Germinal center (tissue), 1 donor: ENCODE results near the gene SUPT16H.
"Not testable (repeated sequence)": the region's sequence is repeated elsewhere in the genome, so short reads cannot be mapped to it uniquely, and the experiment has no call there.

Experiments used
- DNase-seq: peaks from one replicate; pipeline ENCODE4 v3.0.0; 2012; ENCODE audit warnings: mixed read lengths, low spot score

Gene SUPT16H

DNA sequence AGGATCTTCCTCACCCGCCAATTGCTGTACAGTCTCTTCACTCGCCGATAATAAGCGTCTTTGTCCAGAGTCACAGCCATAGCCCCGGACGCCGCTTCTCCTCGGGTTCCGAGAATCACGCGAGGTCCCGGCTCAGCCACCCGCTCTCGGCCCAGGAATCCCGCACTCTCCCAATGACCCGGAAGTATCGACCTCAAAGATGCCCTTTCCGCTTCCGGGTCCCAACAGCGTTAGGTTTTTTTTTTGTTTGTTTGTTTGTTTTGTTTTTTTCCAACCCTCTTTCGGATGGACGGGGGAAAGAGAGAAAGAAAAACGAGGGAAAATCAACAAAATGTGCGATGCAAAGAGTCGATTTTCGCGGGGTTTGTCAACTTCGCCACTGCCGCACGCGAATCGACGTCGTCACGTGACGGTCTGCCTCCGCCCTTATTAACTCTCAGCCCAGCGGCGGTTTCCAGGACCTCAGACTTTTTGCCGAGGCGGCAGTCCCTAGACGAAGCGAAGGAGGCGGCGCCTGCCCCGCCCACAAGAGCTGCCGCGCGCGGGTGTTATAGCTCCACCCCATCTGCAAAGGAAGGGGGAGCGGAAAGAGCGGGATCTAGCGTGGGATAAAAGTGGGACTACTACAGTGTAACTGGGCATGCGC, at the start of gene SUPT16H:
TSS of gene SUPT16H (minus strand) at position 172 of the 646 bp plus-strand sequence. CDS start at position 80, 92 bp downstream.
- DNase-seq: peak; percentile 92

- no peak for DNase-seq
Observed at GRCh38 chr14:21431126-21431525, 47.3 kb upstream of the SUPT16H start.

GRCh38 chr14:21428930-21429329, 45.1 kb upstream of the SUPT16H start:
- no peak for DNase-seq

DNA sequence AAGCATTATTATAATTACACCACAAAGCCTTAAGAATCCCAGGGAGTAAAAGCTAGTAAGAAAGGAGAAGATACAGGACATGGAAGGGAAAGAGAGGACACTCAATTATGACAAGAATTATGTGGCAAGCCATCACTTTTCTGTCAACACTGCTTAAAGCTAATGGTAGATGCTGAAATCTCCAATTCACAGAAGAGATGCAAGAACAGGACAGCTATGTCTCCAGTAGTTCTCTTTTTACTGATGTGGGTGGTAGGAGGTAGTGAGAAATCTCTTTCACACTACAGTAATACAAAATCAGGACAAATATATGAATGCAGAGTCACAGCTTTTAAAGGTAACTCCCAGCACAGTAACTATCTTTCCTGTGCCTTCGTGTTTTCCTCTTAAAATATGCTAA, 42.9 kb upstream of the SUPT16H start:
- DNase-seq: no peak

GRCh38 chr14:21419528-21419927, 35.7 kb upstream of the SUPT16H start:
- no peak for DNase-seq

DNA sequence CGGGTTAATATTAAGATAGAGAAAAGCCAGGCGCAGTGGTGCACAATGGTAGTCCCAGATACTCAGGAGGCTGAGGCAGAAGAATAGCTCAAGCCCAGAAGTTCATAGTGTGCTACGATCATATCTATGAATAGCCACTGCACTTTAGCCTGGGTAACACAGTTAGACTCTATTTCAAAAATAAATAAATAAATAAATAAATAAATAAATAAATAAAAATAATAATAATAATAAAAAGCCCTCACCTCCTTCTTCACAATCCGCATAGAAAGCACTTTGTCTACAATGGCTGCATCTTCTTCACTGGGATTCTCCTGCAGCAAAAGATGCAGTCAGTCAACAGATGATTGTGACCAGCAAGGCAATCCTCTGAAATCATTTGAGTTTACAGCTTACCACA, 31.5 kb upstream of the SUPT16H start:
- no peak for DNase-seq

DNA sequence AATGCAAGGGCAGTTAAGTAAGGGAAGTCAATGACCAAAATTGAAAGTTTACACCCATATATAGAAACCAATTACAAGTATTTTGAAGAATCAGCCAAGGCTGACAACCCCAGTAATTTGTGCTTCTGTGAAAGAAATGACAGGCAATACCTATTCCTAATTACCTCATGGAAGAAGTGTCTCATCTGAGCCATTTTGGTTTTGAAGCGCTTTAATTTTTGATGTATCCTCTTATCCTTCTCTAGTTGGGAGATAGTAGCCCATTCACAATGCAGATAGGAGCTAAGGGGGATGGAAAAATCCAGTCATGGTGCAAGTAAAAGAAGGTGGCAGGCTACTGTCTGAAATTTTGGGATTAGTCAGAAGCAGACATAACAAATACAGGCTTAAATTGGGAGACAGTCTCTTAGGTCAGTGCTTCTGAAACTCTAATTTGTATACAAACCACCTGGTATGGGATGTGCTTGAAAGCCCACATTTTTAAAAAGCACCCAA, 30.4 kb upstream of the SUPT16H start:
- DNase-seq: no peak

DNA sequence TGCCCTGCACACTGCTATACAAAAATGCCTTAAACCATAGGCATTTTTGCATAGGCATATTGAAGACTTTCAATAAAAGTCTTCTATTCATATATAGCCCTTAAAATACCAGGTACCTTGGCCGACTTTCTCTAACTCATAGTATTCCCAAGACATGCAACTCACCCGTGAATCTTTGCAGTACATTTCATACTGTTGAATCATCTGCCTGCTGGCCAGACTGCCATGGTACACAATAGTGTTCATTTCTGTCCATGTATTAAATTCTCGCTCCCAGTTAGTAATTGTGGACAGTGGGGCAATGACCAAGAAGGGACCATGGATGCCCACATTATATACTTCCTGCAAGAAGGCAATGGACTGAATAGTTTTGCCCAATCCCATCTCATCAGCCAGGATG, 24.3 kb upstream of the SUPT16H start:
- no peak for DNase-seq

- DNase-seq: no peak
Observed at GRCh38 chr14:21406213-21406612, 22.4 kb upstream of the SUPT16H start.

- DNase-seq: no peak
Observed at GRCh38 chr14:21405097-21405496, 21.3 kb upstream of the SUPT16H start.

DNA sequence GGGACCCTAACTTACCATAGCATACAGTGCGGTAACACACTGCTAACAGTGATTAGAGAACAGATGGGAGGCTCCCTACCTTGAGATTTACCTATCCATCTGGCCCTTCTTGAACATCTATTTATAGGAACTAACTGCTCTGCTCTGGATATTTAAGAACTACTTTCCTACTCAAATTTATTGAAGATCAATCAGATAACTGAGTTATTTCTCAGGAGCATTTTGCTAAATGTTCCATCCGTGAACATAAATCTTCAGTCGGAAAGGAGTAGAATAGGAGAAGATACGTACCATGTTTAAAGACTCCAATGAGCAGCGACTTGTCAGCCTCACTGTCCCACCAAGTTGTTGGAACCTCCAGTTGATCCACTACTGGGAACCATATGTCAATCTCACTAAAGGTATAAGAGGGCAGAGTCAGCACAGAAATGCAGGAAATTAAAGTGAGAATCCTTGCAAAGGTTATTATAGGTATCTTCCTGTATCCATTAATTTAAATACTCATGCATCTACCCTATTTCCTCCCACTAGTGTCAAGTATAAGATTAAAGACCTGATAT, 15.6 kb upstream of the SUPT16H start:
- no peak for DNase-seq

DNA sequence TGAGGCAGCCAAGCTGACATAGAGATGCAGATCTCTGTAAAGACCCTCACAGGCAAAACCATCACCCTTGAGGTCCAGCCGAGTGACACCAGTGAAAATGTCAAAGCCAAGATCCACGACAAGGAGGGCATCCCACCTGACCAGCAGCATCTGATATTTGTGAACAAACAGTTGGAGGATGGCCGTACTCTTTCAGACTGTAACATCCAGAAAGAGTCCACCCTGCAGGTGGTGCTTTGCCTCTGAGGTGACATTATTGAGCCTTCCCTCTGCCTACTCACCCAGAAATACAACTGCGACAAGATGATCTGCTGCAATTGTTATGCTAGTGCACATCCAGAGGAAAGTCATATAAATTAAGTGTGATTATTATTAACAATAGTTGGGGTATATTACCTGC, 15.1 kb upstream of the SUPT16H start:
- DNase-seq: no peak

- no peak for DNase-seq
Observed at GRCh38 chr14:21395450-21395849, 11.6 kb upstream of the SUPT16H start.

GRCh38 chr14:21385188-21385904, 1.5 kb upstream of the SUPT16H start:
- peak; percentile 70 for DNase-seq

- DNase-seq: peak; percentile 51
Observed at GRCh38 chr14:21384494-21384851, 654 bp upstream of the SUPT16H start.

DNA sequence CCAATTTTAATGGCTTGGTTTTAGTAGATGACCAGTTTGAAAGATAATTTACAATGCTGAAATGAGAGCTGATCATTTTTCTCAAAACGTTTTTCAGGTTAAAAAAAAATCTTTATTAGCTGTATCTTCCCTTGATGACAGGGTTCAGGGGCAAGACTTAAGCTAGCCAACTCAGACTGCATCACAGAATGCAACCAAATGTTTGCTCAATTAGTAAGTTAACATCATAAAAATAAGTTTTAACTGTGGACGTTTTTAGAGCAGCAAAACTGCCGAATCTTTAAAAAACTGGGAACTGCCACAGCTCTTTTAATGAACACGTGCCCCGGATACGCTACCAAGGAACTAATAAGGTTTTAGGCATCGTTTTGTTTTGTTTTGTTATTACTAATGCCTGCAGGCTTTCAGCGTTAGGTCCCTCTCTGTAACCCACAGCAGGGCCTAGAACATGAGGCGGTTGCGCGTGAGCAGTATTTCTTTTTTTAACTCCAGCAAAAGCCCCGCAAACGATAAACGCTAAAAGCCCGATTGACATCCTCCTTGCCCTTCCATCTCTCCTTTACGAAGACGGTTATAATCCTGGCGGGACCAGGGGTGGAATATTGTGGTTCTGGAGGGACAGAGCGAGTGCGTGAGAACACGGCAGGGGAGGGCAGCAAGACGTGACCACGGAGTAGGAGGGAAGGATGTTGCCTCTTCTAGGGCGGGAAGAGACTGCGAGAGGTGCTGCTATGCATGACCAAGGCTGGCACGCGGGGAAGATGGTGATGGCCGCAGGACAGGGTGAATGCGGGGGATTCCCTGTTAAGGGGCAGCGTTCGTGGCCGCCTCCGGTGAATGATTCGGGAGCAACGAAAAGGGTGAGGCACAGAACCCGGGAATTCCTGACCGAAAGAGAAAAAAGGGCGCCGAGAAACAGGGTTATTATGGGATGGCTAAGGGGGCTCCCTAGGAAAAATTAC, 652 bp downstream of the SUPT16H start:
- peak; percentile 33 for DNase-seq

DNA sequence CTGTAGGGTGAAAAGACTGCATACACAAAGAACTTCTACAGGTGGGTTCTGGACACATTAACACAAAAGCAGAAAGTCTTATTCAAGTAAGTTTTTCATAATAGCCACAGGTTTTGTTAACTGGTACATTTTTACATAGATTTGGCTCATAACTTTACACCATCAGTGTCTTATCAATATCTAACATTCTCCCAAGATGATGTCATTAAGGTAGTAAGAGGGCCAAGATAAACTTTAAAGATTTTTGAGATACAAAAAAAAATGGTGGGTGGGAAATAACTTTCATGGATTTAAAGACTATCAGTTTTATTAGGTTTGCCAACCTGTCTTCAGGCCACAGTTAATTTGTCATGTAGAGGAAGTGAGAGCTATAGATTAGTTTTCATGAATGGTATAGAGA, 1.7 kb downstream of the SUPT16H start:
- no peak for DNase-seq

DNA sequence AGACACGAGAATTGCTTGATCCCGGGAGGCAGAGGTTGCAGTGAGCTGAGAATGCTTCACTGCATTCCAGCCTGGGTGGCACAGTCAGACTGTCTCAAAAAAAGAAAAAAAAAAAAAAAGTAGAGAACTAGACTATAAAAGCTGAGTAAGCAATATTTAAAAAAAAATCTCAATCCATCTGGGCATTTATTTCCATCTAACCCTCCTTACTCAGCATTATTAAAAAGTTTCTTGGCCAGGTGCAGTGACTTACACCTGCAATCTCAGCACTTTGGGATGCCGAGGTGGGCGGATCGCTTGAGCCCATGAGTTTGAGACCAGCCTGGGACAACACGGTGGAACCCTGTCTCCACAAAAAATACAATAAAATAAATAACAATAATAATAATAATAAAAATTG, 4.5 kb downstream of the SUPT16H start:
- DNase-seq: no peak

DNA sequence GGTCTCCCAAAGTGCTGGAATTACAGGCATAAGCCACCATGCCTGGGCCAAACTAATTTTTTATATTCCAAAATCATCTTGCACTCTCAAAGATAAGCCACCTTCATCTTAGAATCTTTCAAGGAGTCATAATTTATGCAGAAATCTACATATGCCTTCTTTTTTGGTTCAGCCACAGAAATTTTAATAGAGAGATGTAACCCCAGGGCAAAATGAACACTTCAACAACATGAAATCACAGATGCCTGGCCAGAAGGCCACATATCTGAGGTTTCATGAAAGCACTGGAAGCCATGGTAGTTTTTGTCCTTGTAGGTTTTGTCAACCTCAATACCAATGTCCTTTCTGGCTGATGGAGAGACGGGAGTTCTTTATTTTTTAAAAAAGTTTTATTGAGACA, 9.8 kb downstream of the SUPT16H start:
- DNase-seq: no peak

DNA sequence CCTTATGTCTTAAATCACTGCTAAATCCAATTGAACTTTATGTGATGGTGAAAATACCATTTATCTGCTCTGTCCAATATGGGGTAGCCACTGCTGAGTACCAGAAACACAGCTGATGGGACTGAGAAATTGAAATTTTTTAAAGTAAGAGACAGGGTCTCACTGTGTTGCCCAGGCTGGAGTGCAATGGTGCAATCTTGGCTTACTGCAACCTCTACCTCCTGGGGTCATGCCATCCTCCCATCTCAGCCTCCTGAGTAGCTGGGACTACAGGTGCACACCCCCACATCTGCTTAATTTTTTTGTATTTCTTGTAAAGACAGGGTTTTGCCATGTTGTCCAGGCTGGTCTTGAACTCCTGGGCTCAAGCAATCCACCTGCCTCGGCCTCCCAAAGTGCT, 11.0 kb downstream of the SUPT16H start:
- DNase-seq: not testable (repeated sequence)

DNA sequence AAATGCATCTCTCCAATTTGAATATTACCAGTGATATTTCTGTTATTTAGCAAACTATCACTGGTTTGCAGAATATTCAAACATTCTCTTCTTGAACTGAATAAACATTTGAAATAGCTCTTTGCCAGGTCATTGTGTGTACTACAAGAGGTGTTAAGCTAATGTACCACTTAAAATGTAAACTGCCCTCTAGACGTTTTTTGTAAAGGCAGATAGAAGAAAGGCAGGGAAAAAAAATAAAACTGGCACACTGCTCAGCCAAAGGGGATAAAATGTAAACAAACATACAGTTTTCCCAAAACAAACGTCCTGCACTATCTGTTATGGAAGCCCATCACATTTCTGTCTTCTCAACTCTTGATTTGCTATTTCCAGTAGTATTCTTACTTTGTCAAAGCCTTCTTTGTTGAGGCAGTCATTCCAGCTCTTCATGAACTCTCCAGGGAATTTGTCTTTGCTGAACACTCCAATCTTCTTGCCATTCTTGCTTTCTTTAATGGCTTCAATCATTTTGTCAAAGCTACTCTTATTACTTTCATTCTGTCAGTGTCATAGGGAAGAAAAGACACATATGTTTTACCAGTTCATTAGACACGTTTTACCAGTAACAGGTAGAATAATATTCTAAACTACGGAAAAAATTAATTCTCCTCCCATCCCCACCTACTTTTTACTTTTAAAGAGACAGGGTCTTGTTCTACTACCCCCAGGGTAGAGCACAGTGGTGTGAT, 13.7 kb downstream of the SUPT16H start:
- DNase-seq: no peak
